B cell (primary cell): Measurements from ENCODE around the gene PTPRN2. TPM values are rescaled to one million over a fixed set of nuclear protein-coding genes. Genes with fewer than 3 reads are reported as not detected.

Experiments
- ATAC-seq: fragments of 200-7000 bp; cut with Tn5 transposase; one replicate; pipeline ENCODE4 v1.10.0; 2021; ENCODE audit warnings: low read depth, mild to moderate bottlenecking, moderate number of reproducible peaks, moderate library complexity
- CTCF ChIA-PET: fragments of 350-600 bp; sonication (Branson Sonifier 250); formaldehyde crosslinking; loops from one replicate; lab custom pipeline; 2021; ENCODE audit warnings: antibody characterized with exemption, inconsistent platforms; lab: Charles Lee
- POLR2A ChIA-PET: fragments of 350-600 bp; sonication (Branson Sonifier 250); formaldehyde crosslinking; loops from one replicate; lab custom pipeline; 2021; ENCODE audit warnings: antibody characterized with exemption; lab: Charles Lee
- DNase-seq: peaks from one replicate; pipeline ENCODE4 v3.0.0; 2013
- H2AFZ ChIP-seq: 2 replicates; pipeline ENCODE4 v1.6.1; 2012; ENCODE audit warnings: mild to moderate bottlenecking, low read depth, low read length; ENCODE audit not compliant: insufficient read depth, poor library complexity, severe bottlenecking
- H3K27ac ChIP-seq, 2 donors: 1 replicate in 1 of 2; 2 replicates in 1 of 2; pipeline ENCODE4 v1.5.1; 2012 to 2013; ENCODE audit warnings: low read length in 2 of 2, mild to moderate bottlenecking in 2 of 2, moderate library complexity in 1 of 2
- H3K27me3 ChIP-seq, 4 experiments: fragments of 200-600 bp in 1 of 4; sonication (generic) in 1 of 4; replicated peaks in 1 of 4; 1 replicate in 2 of 4; 2 replicates in 2 of 4; pipeline versions ENCODE4 v1.6.1 to v1.7.0; 2013 to 2016; ENCODE audit warnings: low read length in 3 of 4, mild to moderate bottlenecking in 2 of 4, mixed read lengths in 1 of 4, moderate library complexity in 1 of 4; ENCODE audit not compliant: insufficient read depth in 4 of 4, control insufficient read depth in 3 of 4; ENCODE audit errors: control extremely low read depth in 1 of 4
- H3K36me3 ChIP-seq, 2 experiments: replicated peaks in 1 of 2; 1 replicate in 1 of 2; 2 replicates in 1 of 2; pipeline versions ENCODE4 v1.6.1 to v1.7.1; 2013; ENCODE audit warnings: low read length in 1 of 2; ENCODE audit not compliant: insufficient read depth in 2 of 2, control insufficient read depth in 1 of 2; ENCODE audit errors: control extremely low read depth in 1 of 2, extremely low read depth in 1 of 2
- H3K4me1 ChIP-seq, 2 donors: fragments of 200-600 bp in 1 of 2; sonication (generic) in 1 of 2; 1 replicate in 1 of 2; 2 replicates in 1 of 2; pipeline versions ENCODE4 v1.5.1 to v1.6.1; 2013 to 2017; ENCODE audit warnings: low read length in 2 of 2; ENCODE audit not compliant: control insufficient read depth in 2 of 2, insufficient read depth in 2 of 2
- H3K4me2 ChIP-seq: replicated peaks from 2 replicates; pipeline ENCODE3; 2012; ENCODE audit warnings: mild to moderate bottlenecking, low read depth, low read length; ENCODE audit not compliant: poor library complexity, severe bottlenecking
- H3K4me3 ChIP-seq, 5 experiments: fragments of 200-600 bp in 1 of 5; sonication (generic) in 1 of 5; 1 replicate in 3 of 5; 2 replicates in 2 of 5; pipeline versions ENCODE4 v1.5.1 to v1.7.0; 2011 to 2016; ENCODE audit warnings: low read length in 4 of 5, mild to moderate bottlenecking in 4 of 5, low read depth in 2 of 5, control low read depth in 1 of 5, moderate library complexity in 1 of 5; ENCODE audit not compliant: insufficient read depth in 1 of 5; ENCODE audit errors: control extremely low read depth in 1 of 5, extremely low read depth in 1 of 5
- H3K79me2 ChIP-seq: fragments of 200-600 bp; sonication (generic); one replicate; pipeline ENCODE4 v1.6.0; 2016; ENCODE audit warnings: low read length; ENCODE audit not compliant: control insufficient read depth, insufficient read depth
- H3K9ac ChIP-seq: fragments of 200-600 bp; sonication (generic); 2 replicates; pipeline ENCODE4 v1.6.1; 2017; ENCODE audit warnings: mild to moderate bottlenecking, low read length, moderate library complexity
- H3K9me3 ChIP-seq, 3 donors: one replicate each; pipeline versions ENCODE4 v1.6.1 to v1.7.1; 2013; ENCODE audit warnings: low read length in 2 of 3; ENCODE audit not compliant: control insufficient read depth in 2 of 3, insufficient read depth in 1 of 3; ENCODE audit errors: control extremely low read depth in 1 of 3
- H4K20me1 ChIP-seq: 2 replicates; pipeline ENCODE4 v1.6.0; 2012; ENCODE audit warnings: mild to moderate bottlenecking, low read length; ENCODE audit not compliant: insufficient read depth, control insufficient read depth, poor library complexity, severe bottlenecking
- H3K27ac Mint-ChIP-seq: one replicate; pipeline ENCODE4 v1.8.0; 2021; ENCODE audit warnings: mixed read lengths
- H3K27me3 Mint-ChIP-seq: one replicate; pipeline ENCODE4 v1.8.0; 2021; ENCODE audit warnings: mixed read lengths
- H3K4me1 Mint-ChIP-seq: one replicate; pipeline ENCODE4 v1.8.0; 2021; ENCODE audit warnings: mixed read lengths
- H3K4me3 Mint-ChIP-seq: one replicate; pipeline ENCODE4 v1.8.0; 2021; ENCODE audit warnings: mixed read lengths
- H3K9me3 Mint-ChIP-seq: one replicate; pipeline ENCODE4 v1.8.0; 2022; ENCODE audit warnings: mixed read lengths; ENCODE audit not compliant: insufficient read depth
- CTCF ChIP-seq: fragments of 200-600 bp; IDR thresholded peaks from one replicate; pipeline ENCODE4 v1.8.0; 2022; ENCODE audit warnings: antibody characterized with exemption, mild to moderate bottlenecking
- EZH2 ChIP-seq: IDR thresholded peaks from 2 replicates; pipeline ENCODE4 v1.6.1; 2012; ENCODE audit warnings: borderline replicate concordance, low read depth, mild to moderate bottlenecking, moderate library complexity, low read length; ENCODE audit not compliant: insufficient read depth, poor library complexity, severe bottlenecking
- WGBS: methylation state at CpG from one replicate; pipeline ENCODE4 v1.1.5; 2013; ENCODE audit warnings: missing lambda C conversion rate; ENCODE audit not compliant: insufficient coverage; 5-methylcytosine and 5-hydroxymethylcytosine counted together
- intact Hi-C: fragments of 100-400 bp; cut with micrococcal nuclease; formaldehyde crosslinking; loops from one replicate; pipeline ENCODE4 v1.10.0; 2022
- polyA plus RNA-seq: library from polyadenylated mRNA; depleted of rRNA; stranded (reverse); fragments of >200 nt; gene quantifications from 2 replicates; pipeline ENCODE4 v1.2.3, GENCODE V29; 2012
- total RNA-seq, 2 donors: library from RNA; stranded (reverse); fragments of 120-200 nt in 1 of 2; gene quantifications; 1 replicate in 1 of 2; 2 replicates in 1 of 2; pipeline versions ENCODE4 v1.2.3 to v1.2.4, GENCODE V29; 2013 to 2022

The PTPRN2 gene
- total and polyA plus RNA-seq, 2 donors (not counting 1 experiment from before 2014, with no cell fraction given) = 2.0 to 5.0 TPM

GRCh38 chr7:158421361-158421760 is 166.3 kb downstream of the PTPRN2 start:
- ChIA-PET POLR2A (no interaction called here), CTCF (interaction anchor here (1.1 kb wide), 1 partner anchor 11 kb away, joined by 3 read pairs; no protein-coding TSS in a partner anchor)
- Histone ChIP-seq H3K9me3 (peaks cover 0 to 9% (median 0%) of the 10 kb centered on the region in 3 donors), H3K27ac (no peak overlapping the region), H3K79me2 (no peaks in the 10 kb centered on the region), H3K4me2 (no peak overlapping the region), H3K9ac (no peak overlapping the region), H3K27me3 (no peaks in the 10 kb centered on the region), H3K4me3 (no peak overlapping the region), H3K36me3 (no peaks in the 10 kb centered on the region), H2AFZ (no peak overlapping the region), H4K20me1 (no peaks in the 10 kb centered on the region), H3K4me1 (no peaks in the 10 kb centered on the region)
- intact Hi-C loops = no loop called here
- Mint-ChIP-seq H3K4me1 (no peaks in the 10 kb centered on the region), H3K27ac (no peak overlapping the region), H3K4me3 (no peak overlapping the region), H3K27me3 (no peaks in the 10 kb centered on the region), H3K9me3 (peaks cover 7% of the 10 kb centered on the region)
- WGBS = 40% methylated on average over 1 of the region's 7 CpGs
- DNase-seq = no peak
- no peak for ATAC-seq
- no peak for TF ChIP-seq EZH2
- TF ChIP-seq CTCF = no peak

GRCh38 chr7:158420591-158421340 is 166.9 kb downstream of the PTPRN2 start:
- no peak for TF ChIP-seq EZH2
- TF ChIP-seq CTCF = no peak
- no peak overlapping the region for H3K9ac ChIP-seq
- Mint-ChIP-seq H3K9me3 (peaks cover 7% of the 10 kb centered on the region), H3K27ac (no peak overlapping the region), H3K4me3 (no peak overlapping the region), H3K4me1 (no peaks in the 10 kb centered on the region), H3K27me3 (no peaks in the 10 kb centered on the region)
- DNase-seq (no peak), ATAC-seq (no peak)
- no peak overlapping the region for H2AFZ ChIP-seq
- no peaks in the 10 kb centered on the region for H3K27me3 ChIP-seq
- intact Hi-C loops = no loop called here
- H3K36me3 ChIP-seq = no peaks in the 10 kb centered on the region
- H3K4me2 ChIP-seq = no peak overlapping the region
- no peaks in the 10 kb centered on the region for H3K4me1 ChIP-seq
- 98% methylated on average over 16 of the region's 16 CpGs for WGBS
- no peaks in the 10 kb centered on the region for H3K79me2 ChIP-seq
- POLR2A ChIA-PET = no interaction called here
- no peak overlapping the region for H3K4me3 ChIP-seq
- no peaks in the 10 kb centered on the region for H4K20me1 ChIP-seq
- CTCF ChIA-PET = no interaction called here
- peaks cover 0 to 15% (median 0%) of the 10 kb centered on the region in 3 donors for H3K9me3 ChIP-seq
- no peak overlapping the region for H3K27ac ChIP-seq
